ENCODE results near the gene PRSS53.

The PRSS53 gene

GRCh38 chr16:31055613-31056012 is 33.1 kb downstream of the PRSS53 start:
- DNase-seq, result no peak

- DNase-seq, result no peak
These were observed 36.6 kb downstream of the PRSS53 start for GRCh38 chr16:31052114-31052513.

- DNase-seq, result no peak
These were observed 38.3 kb downstream of the PRSS53 start for GRCh38 chr16:31050280-31051030.

- DNase-seq, result no peak
These were observed 44.8 kb downstream of the PRSS53 start for GRCh38 chr16:31043898-31044481.

- DNase-seq, result no peak
These were observed 45.4 kb downstream of the PRSS53 start for GRCh38 chr16:31043352-31043751.

- no peak for DNase-seq
These were observed 45.9 kb downstream of the PRSS53 start for GRCh38 chr16:31042866-31043265.

- DNase-seq, result peak in 17 of 58 donors; percentile 5 to 51 (median 27)
These were observed 49.8 kb downstream of the PRSS53 start for GRCh38 chr16:31038993-31039392.

- no peak for DNase-seq
These were observed 52.1 kb downstream of the PRSS53 start for GRCh38 chr16:31036691-31037090.

GRCh38 chr16:31033709-31034492 is 54.8 kb downstream of the PRSS53 start:
- DNase-seq, result peak in 57 of 58 donors; percentile 24 to 91 (median 81)
